ENCODE results near the gene PDGFRB.
"Not testable (repeated sequence)": the region's sequence is repeated elsewhere in the genome, so short reads cannot be mapped to it uniquely, and the experiment has no call there.

The PDGFRB gene

GRCh38 chr5:150085950-150086715 is 69.5 kb downstream of the PDGFRB start, which contains the start of gene CSF1R:
Gene CSF1R, minus strand, starts transcription at chr5:150086554. Its CDS starts 127 bp downstream, at chr5:150086427.
- no peaks in the 10 kb centered on the region for H3K36me3 ChIP-seq (ENCODE audit: control insufficient read depth, insufficient read depth, low read length)
- H3K4me3 ChIP-seq (ENCODE audit: low read length): no peak within 1 kb of the TSS
- H3K9ac ChIP-seq (ENCODE audit: low read length): no peak within 1 kb of the TSS
- no peaks in the 10 kb centered on the region for H3K4me1 ChIP-seq (ENCODE audit: control insufficient read depth, insufficient read depth, low read length)
- H3K27me3 ChIP-seq (ENCODE audit: control insufficient read depth, insufficient read depth, low read length): no peaks in the 10 kb centered on the region
- peak within 1 kb of the TSS; percentile 14 for H3K27ac ChIP-seq (ENCODE audit: low read depth, low read length)

GRCh38 chr5:150085191-150085912 is 70.3 kb downstream of the PDGFRB start:
- Histone ChIP-seq H3K4me3 (ENCODE audit: low read length) (no peak overlapping the region), H3K4me1 (ENCODE audit: control insufficient read depth, insufficient read depth, low read length) (no peaks in the 10 kb centered on the region), H3K36me3 (ENCODE audit: control insufficient read depth, insufficient read depth, low read length) (no peaks in the 10 kb centered on the region), H3K27me3 (ENCODE audit: control insufficient read depth, insufficient read depth, low read length) (no peaks in the 10 kb centered on the region), H3K9ac (ENCODE audit: low read length) (no peak overlapping the region), H3K27ac (ENCODE audit: low read depth, low read length) (no peak overlapping the region)

GRCh38 chr5:150084754-150085153 is 70.9 kb downstream of the PDGFRB start:
- H3K4me1 ChIP-seq (ENCODE audit: control insufficient read depth, insufficient read depth, low read length); H3K9ac ChIP-seq (ENCODE audit: low read length); H3K36me3 ChIP-seq (ENCODE audit: control insufficient read depth, insufficient read depth, low read length); H3K27ac ChIP-seq (ENCODE audit: low read depth, low read length); H3K27me3 ChIP-seq (ENCODE audit: control insufficient read depth, insufficient read depth, low read length): not testable (repeated sequence)
- H3K4me3 ChIP-seq (ENCODE audit: low read length): peak overlapping the region; percentile 7

GRCh38 chr5:150082889-150083288 is 72.8 kb downstream of the PDGFRB start:
- Histone ChIP-seq H3K4me3 (ENCODE audit: low read length) (no peak overlapping the region), H3K27ac (ENCODE audit: low read depth, low read length) (no peak overlapping the region), H3K9ac (ENCODE audit: low read length) (no peak overlapping the region)

GRCh38 chr5:150082374-150082773 is 73.3 kb downstream of the PDGFRB start:
- Histone ChIP-seq H3K4me1 (ENCODE audit: control insufficient read depth, insufficient read depth, low read length) (no peaks in the 10 kb centered on the region), H3K4me3 (ENCODE audit: low read length) (no peak overlapping the region), H3K9ac (ENCODE audit: low read length) (no peak overlapping the region), H3K27me3 (ENCODE audit: control insufficient read depth, insufficient read depth, low read length) (no peaks in the 10 kb centered on the region), H3K27ac (ENCODE audit: low read depth, low read length) (no peak overlapping the region), H3K36me3 (ENCODE audit: control insufficient read depth, insufficient read depth, low read length) (no peaks in the 10 kb centered on the region)

More at GRCh38 chr5:150082889-150083288, 72.8 kb downstream of the PDGFRB start:
- no peaks in the 10 kb centered on the region for H3K27me3 ChIP-seq (ENCODE audit: control insufficient read depth, insufficient read depth, low read length)
- no peaks in the 10 kb centered on the region for H3K36me3 ChIP-seq (ENCODE audit: control insufficient read depth, insufficient read depth, low read length)
- H3K4me1 ChIP-seq (ENCODE audit: control insufficient read depth, insufficient read depth, low read length): no peaks in the 10 kb centered on the region

GRCh38 chr5:150081541-150082283 is 73.9 kb downstream of the PDGFRB start:
- Histone ChIP-seq H3K27ac (ENCODE audit: low read depth, low read length) (no peak overlapping the region), H3K36me3 (ENCODE audit: control insufficient read depth, insufficient read depth, low read length) (no peaks in the 10 kb centered on the region), H3K9ac (ENCODE audit: low read length) (no peak overlapping the region), H3K4me3 (ENCODE audit: low read length) (no peak overlapping the region), H3K27me3 (ENCODE audit: control insufficient read depth, insufficient read depth, low read length) (no peaks in the 10 kb centered on the region), H3K4me1 (ENCODE audit: control insufficient read depth, insufficient read depth, low read length) (no peaks in the 10 kb centered on the region)

- no peak overlapping the region for H3K27ac ChIP-seq (ENCODE audit: low read depth, low read length)
- no peak overlapping the region for H3K4me3 ChIP-seq (ENCODE audit: low read length)
Observed at GRCh38 chr5:150080696-150081435, 74.8 kb downstream of the PDGFRB start.

GRCh38 chr5:150079909-150080461 is 75.7 kb downstream of the PDGFRB start:
- no peak overlapping the region for H3K4me3 ChIP-seq (ENCODE audit: low read length)
- no peaks in the 10 kb centered on the region for H3K36me3 ChIP-seq (ENCODE audit: control insufficient read depth, insufficient read depth, low read length)
- no peak overlapping the region for H3K9ac ChIP-seq (ENCODE audit: low read length)
- no peaks in the 10 kb centered on the region for H3K4me1 ChIP-seq (ENCODE audit: control insufficient read depth, insufficient read depth, low read length)
- no peak overlapping the region for H3K27ac ChIP-seq (ENCODE audit: low read depth, low read length)
- no peaks in the 10 kb centered on the region for H3K27me3 ChIP-seq (ENCODE audit: control insufficient read depth, insufficient read depth, low read length)

More at GRCh38 chr5:150080696-150081435, 74.8 kb downstream of the PDGFRB start:
- no peaks in the 10 kb centered on the region for H3K36me3 ChIP-seq (ENCODE audit: control insufficient read depth, insufficient read depth, low read length)
- H3K27me3 ChIP-seq (ENCODE audit: control insufficient read depth, insufficient read depth, low read length): no peaks in the 10 kb centered on the region
- no peaks in the 10 kb centered on the region for H3K4me1 ChIP-seq (ENCODE audit: control insufficient read depth, insufficient read depth, low read length)
- H3K9ac ChIP-seq (ENCODE audit: low read length): no peak overlapping the region

- no peaks in the 10 kb centered on the region for H3K36me3 ChIP-seq (ENCODE audit: control insufficient read depth, insufficient read depth, low read length)
- no peak overlapping the region for H3K4me3 ChIP-seq (ENCODE audit: low read length)
- no peak overlapping the region for H3K27ac ChIP-seq (ENCODE audit: low read depth, low read length)
- no peaks in the 10 kb centered on the region for H3K4me1 ChIP-seq (ENCODE audit: control insufficient read depth, insufficient read depth, low read length)
- no peaks in the 10 kb centered on the region for H3K27me3 ChIP-seq (ENCODE audit: control insufficient read depth, insufficient read depth, low read length)
- no peak overlapping the region for H3K9ac ChIP-seq (ENCODE audit: low read length)
Observed at GRCh38 chr5:150078802-150079689, 76.6 kb downstream of the PDGFRB start.

GRCh38 chr5:150077996-150078801 is 77.4 kb downstream of the PDGFRB start:
- no peaks in the 10 kb centered on the region for H3K36me3 ChIP-seq (ENCODE audit: control insufficient read depth, insufficient read depth, low read length)
- no peak overlapping the region for H3K27ac ChIP-seq (ENCODE audit: low read depth, low read length)
- H3K27me3 ChIP-seq (ENCODE audit: control insufficient read depth, insufficient read depth, low read length): no peaks in the 10 kb centered on the region
- no peak overlapping the region for H3K9ac ChIP-seq (ENCODE audit: low read length)
- no peak overlapping the region for H3K4me3 ChIP-seq (ENCODE audit: low read length)
- no peaks in the 10 kb centered on the region for H3K4me1 ChIP-seq (ENCODE audit: control insufficient read depth, insufficient read depth, low read length)
